ENCODE results near the gene DCXR. TPM values are rescaled to one million over a fixed set of nuclear protein-coding genes. Genes with fewer than 3 reads are reported as not detected.

Gene DCXR
- total RNA-seq, 1 donor from 2014 or later = 49.9 TPM

GRCh38 chr17:82079001-82079677 is 41.6 kb upstream of the DCXR start:
- TF ChIP-seq EZH2 (IDR thresholded peaks at IDR 0.05; ENCODE audit: insufficient read depth, low read length) (no peak), CTCF (IDR thresholded peaks at IDR 0.05; ENCODE audit: insufficient read depth, low read depth, low read length) (no peak)
- Mint-ChIP-seq H3K4me1 (ENCODE audit: low read depth, unreplicated experiment) (no peaks in the 10 kb centered on the region), H3K36me3 (ENCODE audit: low read depth, unreplicated experiment) (peaks cover 2% of the 10 kb centered on the region), H3K27me3 (ENCODE audit: low read depth, unreplicated experiment) (no peaks in the 10 kb centered on the region), H3K9me3 (ENCODE audit: unreplicated experiment) (no peaks in the 10 kb centered on the region), H3K27ac (ENCODE audit: unreplicated experiment) (no peak overlapping the region), H3K4me3 (ENCODE audit: unreplicated experiment) (no peak overlapping the region)
- H3K27ac ChIP-seq (ENCODE audit: low read depth, low read length) = no peak overlapping the region
- H3K79me2 ChIP-seq (ENCODE audit: insufficient read depth, low read length) = no peaks in the 10 kb centered on the region
- H3K9ac ChIP-seq (ENCODE audit: low read length) = no peak overlapping the region
- no peaks in the 10 kb centered on the region for H3K4me1 ChIP-seq (ENCODE audit: insufficient read depth, low read length)
- no peaks in the 10 kb centered on the region for H3K27me3 ChIP-seq (ENCODE audit: insufficient read depth, low read length)
- no peak overlapping the region for H3K4me3 ChIP-seq (ENCODE audit: insufficient read depth, low read depth, low read length)
- peaks cover 47% of the 10 kb centered on the region for H4K20me1 ChIP-seq (ENCODE audit: insufficient read depth, low read length)
- H3K9me3 ChIP-seq (ENCODE audit: insufficient read depth, low read depth, low read length) = no peaks in the 10 kb centered on the region
- no peaks in the 10 kb centered on the region for H3K36me3 ChIP-seq (ENCODE audit: insufficient read depth, low read length)
- DNase-seq (ENCODE audit: low read depth) (no peak), FAIRE-seq (no peak)
- no peak overlapping the region for H3K4me2 ChIP-seq (ENCODE audit: low read length)
- H2AFZ ChIP-seq (ENCODE audit: low read depth, low read length) = no peak overlapping the region

GRCh38 chr17:82078433-82078832 is 40.9 kb upstream of the DCXR start:
- Histone ChIP-seq H3K9ac (ENCODE audit: low read length) (no peak overlapping the region), H3K4me2 (ENCODE audit: low read length) (no peak overlapping the region), H4K20me1 (ENCODE audit: insufficient read depth, low read length) (peaks cover 42% of the 10 kb centered on the region), H3K4me3 (ENCODE audit: insufficient read depth, low read depth, low read length) (no peak overlapping the region), H3K36me3 (ENCODE audit: insufficient read depth, low read length) (no peaks in the 10 kb centered on the region), H3K9me3 (ENCODE audit: insufficient read depth, low read depth, low read length) (no peaks in the 10 kb centered on the region), H3K79me2 (ENCODE audit: insufficient read depth, low read length) (no peaks in the 10 kb centered on the region), H3K27me3 (ENCODE audit: insufficient read depth, low read length) (no peaks in the 10 kb centered on the region), H3K4me1 (ENCODE audit: insufficient read depth, low read length) (no peaks in the 10 kb centered on the region), H2AFZ (ENCODE audit: low read depth, low read length) (no peak overlapping the region), H3K27ac (ENCODE audit: low read depth, low read length) (no peak overlapping the region)
- peaks cover 2% of the 10 kb centered on the region for H3K36me3 Mint-ChIP-seq (ENCODE audit: low read depth, unreplicated experiment)
- DNase-seq (ENCODE audit: low read depth) (no peak), FAIRE-seq (no peak)
- peaks cover 2% of the 10 kb centered on the region for H3K27me3 Mint-ChIP-seq (ENCODE audit: low read depth, unreplicated experiment)
- TF ChIP-seq CTCF (IDR thresholded peaks at IDR 0.05; ENCODE audit: insufficient read depth, low read depth, low read length) (no peak), EZH2 (IDR thresholded peaks at IDR 0.05; ENCODE audit: insufficient read depth, low read length) (no peak)
- H3K9me3 Mint-ChIP-seq (ENCODE audit: unreplicated experiment) = no peaks in the 10 kb centered on the region
- H3K4me3 Mint-ChIP-seq (ENCODE audit: unreplicated experiment) = no peak overlapping the region
- no peaks in the 10 kb centered on the region for H3K4me1 Mint-ChIP-seq (ENCODE audit: low read depth, unreplicated experiment)
- no peak overlapping the region for H3K27ac Mint-ChIP-seq (ENCODE audit: unreplicated experiment)

DNA sequence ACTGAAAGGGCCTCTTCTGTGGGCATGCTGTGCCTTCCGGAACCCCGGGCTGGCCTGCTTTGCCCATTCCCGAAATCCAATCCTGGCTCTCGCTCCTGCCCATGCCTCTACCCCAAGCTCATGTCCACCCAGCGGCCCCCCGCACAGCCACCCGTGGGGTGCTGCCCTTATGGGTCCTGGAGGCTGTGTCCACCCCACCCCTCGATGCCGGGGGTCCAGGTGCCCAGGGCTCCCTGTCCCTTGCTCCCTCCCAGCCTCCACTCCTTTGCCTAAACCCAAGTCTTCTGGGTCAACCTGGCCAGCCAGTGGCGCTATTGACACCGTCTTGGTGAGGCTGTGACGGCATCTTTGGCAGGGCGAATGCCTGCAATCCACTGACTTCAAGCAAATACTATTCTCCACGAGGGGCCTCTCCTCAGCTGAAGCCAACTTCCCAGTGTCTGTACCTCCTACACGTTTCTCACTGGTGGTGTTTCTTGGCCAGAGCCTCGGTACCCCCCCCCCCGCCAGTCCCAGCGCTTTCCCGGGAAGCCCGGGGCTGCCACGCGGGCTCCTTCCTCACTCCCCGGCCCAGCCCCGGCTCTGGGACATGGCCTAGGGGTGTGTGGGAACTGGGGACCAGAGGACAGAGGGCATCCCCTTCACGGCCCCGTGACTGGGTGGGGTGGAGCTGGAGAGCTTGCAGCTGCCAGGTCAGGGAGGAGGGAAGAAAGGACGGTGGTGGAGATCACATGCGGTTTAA is 40.3 kb upstream of the DCXR start:
- Histone ChIP-seq H4K20me1 (ENCODE audit: insufficient read depth, low read length) (peaks cover 36% of the 10 kb centered on the region), H3K9ac (ENCODE audit: low read length) (no peak overlapping the region), H3K4me3 (ENCODE audit: insufficient read depth, low read depth, low read length) (no peak overlapping the region), H3K4me1 (ENCODE audit: insufficient read depth, low read length) (no peaks in the 10 kb centered on the region), H3K79me2 (ENCODE audit: insufficient read depth, low read length) (no peaks in the 10 kb centered on the region), H3K36me3 (ENCODE audit: insufficient read depth, low read length) (no peaks in the 10 kb centered on the region), H3K27ac (ENCODE audit: low read depth, low read length) (no peak overlapping the region), H2AFZ (ENCODE audit: low read depth, low read length) (no peak overlapping the region), H3K9me3 (ENCODE audit: insufficient read depth, low read depth, low read length) (no peaks in the 10 kb centered on the region), H3K4me2 (ENCODE audit: low read length) (no peak overlapping the region), H3K27me3 (ENCODE audit: insufficient read depth, low read length) (no peaks in the 10 kb centered on the region)
- DNase-seq (ENCODE audit: low read depth) = no peak
- TF ChIP-seq CTCF (IDR thresholded peaks at IDR 0.05; ENCODE audit: insufficient read depth, low read depth, low read length) = no peak
- TF ChIP-seq EZH2 (IDR thresholded peaks at IDR 0.05; ENCODE audit: insufficient read depth, low read length) = no peak
- Mint-ChIP-seq H3K27ac (ENCODE audit: unreplicated experiment) (no peak overlapping the region), H3K4me1 (ENCODE audit: low read depth, unreplicated experiment) (no peaks in the 10 kb centered on the region), H3K4me3 (ENCODE audit: unreplicated experiment) (no peak overlapping the region), H3K9me3 (ENCODE audit: unreplicated experiment) (no peaks in the 10 kb centered on the region), H3K36me3 (ENCODE audit: low read depth, unreplicated experiment) (peaks cover 2% of the 10 kb centered on the region), H3K27me3 (ENCODE audit: low read depth, unreplicated experiment) (peaks cover 3% of the 10 kb centered on the region)
- FAIRE-seq = no peak

Data from astrocyte (in vitro differentiated cells and primary cell).